Measurements from ENCODE around the gene DISP3.

DNA sequence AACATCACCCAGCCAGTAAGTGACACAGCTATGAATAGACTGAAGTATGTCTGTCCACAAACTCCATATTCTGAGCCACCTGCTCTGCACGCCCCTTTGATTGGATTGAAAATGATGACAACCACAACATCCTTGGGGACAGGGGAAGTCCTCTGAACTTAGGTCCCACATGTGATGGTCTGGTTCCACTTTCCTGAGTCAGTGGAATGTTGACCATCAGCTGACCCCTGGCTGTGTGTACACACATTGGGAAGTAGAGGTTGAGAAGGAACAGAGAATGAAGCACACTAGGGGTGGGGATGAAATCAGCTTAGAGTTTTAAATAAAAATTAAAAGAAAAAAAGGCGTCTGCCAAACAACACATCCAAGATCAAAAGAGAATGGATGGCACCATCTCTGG, 8.0 kb upstream of the DISP3 start:
- TF ChIP-seq, protein P1, sequence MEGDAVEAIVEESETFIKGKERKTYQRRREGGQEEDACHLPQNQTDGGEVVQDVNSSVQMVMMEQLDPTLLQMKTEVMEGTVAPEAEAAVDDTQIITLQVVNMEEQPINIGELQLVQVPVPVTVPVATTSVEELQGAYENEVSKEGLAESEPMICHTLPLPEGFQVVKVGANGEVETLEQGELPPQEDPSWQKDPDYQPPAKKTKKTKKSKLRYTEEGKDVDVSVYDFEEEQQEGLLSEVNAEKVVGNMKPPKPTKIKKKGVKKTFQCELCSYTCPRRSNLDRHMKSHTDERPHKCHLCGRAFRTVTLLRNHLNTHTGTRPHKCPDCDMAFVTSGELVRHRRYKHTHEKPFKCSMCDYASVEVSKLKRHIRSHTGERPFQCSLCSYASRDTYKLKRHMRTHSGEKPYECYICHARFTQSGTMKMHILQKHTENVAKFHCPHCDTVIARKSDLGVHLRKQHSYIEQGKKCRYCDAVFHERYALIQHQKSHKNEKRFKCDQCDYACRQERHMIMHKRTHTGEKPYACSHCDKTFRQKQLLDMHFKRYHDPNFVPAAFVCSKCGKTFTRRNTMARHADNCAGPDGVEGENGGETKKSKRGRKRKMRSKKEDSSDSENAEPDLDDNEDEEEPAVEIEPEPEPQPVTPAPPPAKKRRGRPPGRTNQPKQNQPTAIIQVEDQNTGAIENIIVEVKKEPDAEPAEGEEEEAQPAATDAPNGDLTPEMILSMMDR (IDR thresholded peaks at IDR 0.05): no peak
- no peak for TF ChIP-seq POLR2A (IDR thresholded peaks at IDR 0.05)
- TF ChIP-seq EP300 (IDR thresholded peaks at IDR 0.05): no peak

All from ovary (tissue), 3 donors.